NAMALWA (cell line): ENCODE data around the gene KLRD1.
"Not testable (repeated sequence)": the region's sequence is repeated elsewhere in the genome, so short reads cannot be mapped to it uniquely, and the experiment has no call there.

Experiments
- DNase-seq: peaks from one replicate; pipeline ENCODE4 v3.0.0-alpha.2; 2015; ENCODE audit warnings: low spot score

The KLRD1 gene

GRCh38 chr12:10307630-10308029 is at the start of gene KLRD1:
Gene KLRD1 (plus strand): TSS chr12:10307870. CDS start chr12:10308078, 208 bp downstream.
- DNase-seq = no peak

GRCh38 chr12:10260927-10261326 is 46.7 kb upstream of the KLRD1 start:
- no peak for DNase-seq

- DNase-seq = no peak
These were observed 39.6 kb upstream of the KLRD1 start for GRCh38 chr12:10268037-10268436.

GRCh38 chr12:10272467-10272866 is 35.2 kb upstream of the KLRD1 start:
- no peak for DNase-seq

GRCh38 chr12:10276774-10277173 is 30.9 kb upstream of the KLRD1 start:
- no peak for DNase-seq

GRCh38 chr12:10278104-10278503 is 29.6 kb upstream of the KLRD1 start:
- no peak for DNase-seq

- DNase-seq = no peak
These were observed 27.7 kb upstream of the KLRD1 start for GRCh38 chr12:10279937-10280336.

GRCh38 chr12:10283027-10283426 is 24.6 kb upstream of the KLRD1 start:
- no peak for DNase-seq

- DNase-seq = no peak
These were observed 21.8 kb upstream of the KLRD1 start for GRCh38 chr12:10285919-10286318.

- DNase-seq = no peak
These were observed 18.5 kb upstream of the KLRD1 start for GRCh38 chr12:10289005-10289754.

- no peak for DNase-seq
These were observed 16.6 kb upstream of the KLRD1 start for GRCh38 chr12:10291030-10291429.

GRCh38 chr12:10293151-10293550 is 14.5 kb upstream of the KLRD1 start:
- no peak for DNase-seq

- no peak for DNase-seq
These were observed 14.0 kb upstream of the KLRD1 start for GRCh38 chr12:10293570-10294227.

- no peak for DNase-seq
These were observed 6.6 kb upstream of the KLRD1 start for GRCh38 chr12:10301103-10301502.

- DNase-seq = no peak
These were observed 3.5 kb upstream of the KLRD1 start for GRCh38 chr12:10304161-10304574.

- DNase-seq = no peak
These were observed 2.3 kb upstream of the KLRD1 start for GRCh38 chr12:10305411-10305810.

- DNase-seq = no peak
These were observed 3.5 kb downstream of the KLRD1 start for GRCh38 chr12:10310926-10311720.

GRCh38 chr12:10319388-10319787 is 11.7 kb downstream of the KLRD1 start:
- no peak for DNase-seq

GRCh38 chr12:10320643-10321042 is 13.0 kb downstream of the KLRD1 start:
- no peak for DNase-seq

- not testable (repeated sequence) for DNase-seq
These were observed 21.0 kb downstream of the KLRD1 start for GRCh38 chr12:10328691-10329090.

- DNase-seq = peak; percentile 69
These were observed 24.1 kb downstream of the KLRD1 start for GRCh38 chr12:10331642-10332239.

GRCh38 chr12:10336196-10336595 is 28.5 kb downstream of the KLRD1 start:
- not testable (repeated sequence) for DNase-seq
